ENCODE data around the gene PTDSS2. TPM values are rescaled to one million over a fixed set of nuclear protein-coding genes. Genes with fewer than 3 reads are reported as not detected.

Gene PTDSS2
- total and polyA plus RNA-seq, 9 of the 15 experiments (the other 6 are each of a cell fraction or from before 2014, with no cell fraction given), result 0.45 to 53.9 (median 17.2) TPM

DNA sequence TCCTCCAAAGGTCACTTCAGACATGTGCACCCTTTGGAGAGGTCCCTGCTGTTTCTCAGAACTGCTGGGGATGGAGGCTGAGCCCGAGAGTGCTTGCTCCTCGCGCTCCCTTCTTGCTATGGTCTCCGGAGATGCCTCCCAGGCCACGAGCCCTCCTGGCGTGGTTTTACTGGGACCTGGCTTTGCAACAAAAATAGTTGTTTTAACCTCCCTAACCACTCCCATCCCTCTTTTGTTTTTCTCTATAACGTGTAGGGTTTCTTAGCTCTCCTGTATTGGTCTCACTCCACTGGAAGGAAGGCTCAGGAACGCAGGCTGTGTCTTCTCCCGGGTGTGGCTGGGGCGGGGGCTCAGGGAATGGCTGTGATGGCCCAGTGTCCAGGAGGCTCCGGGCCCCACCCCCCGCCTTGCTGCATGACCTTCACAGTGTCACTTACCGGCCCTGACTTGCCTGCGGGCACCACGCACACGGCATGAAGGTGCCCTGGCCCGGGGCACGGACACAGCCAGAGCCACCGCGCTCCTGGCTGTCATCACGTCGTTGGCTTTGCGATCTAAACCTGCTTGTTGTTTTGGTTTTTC lies 5.6 kb downstream of the PTDSS2 start:
- peak overlapping the region in 1 of 2 experiments; percentile 76; a peak in 2 of 4 replicates for H3K9ac ChIP-seq (ENCODE audit: insufficient read depth in 1 of 2, low read depth in 2 of 2, low read length in 2 of 2)
- in situ Hi-C loops (cut with MboI), result no loop called here
- no peak for DNase-seq (ENCODE audit: extremely low read depth in 1 of 4, low spot score in 3 of 4)

DNA sequence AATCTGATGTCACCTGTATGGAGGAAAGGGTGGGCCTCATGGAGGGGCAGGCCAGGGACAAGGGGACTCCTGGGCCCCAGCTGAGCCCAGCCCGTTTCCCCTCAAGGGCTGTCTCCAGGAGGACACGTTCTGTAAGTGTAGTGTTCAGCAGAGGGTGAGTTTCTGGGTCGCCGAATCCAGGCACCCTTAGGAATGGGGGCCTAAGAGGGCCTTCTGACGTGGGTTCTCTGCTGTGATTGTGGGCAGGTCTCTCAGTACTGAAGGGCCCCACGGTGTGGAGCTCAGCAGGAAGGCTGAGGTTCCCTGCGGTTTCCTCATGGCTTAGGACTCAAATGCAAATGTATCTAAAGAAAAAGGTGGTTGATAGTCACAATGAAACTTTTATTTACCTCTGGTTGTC lies 6.5 kb downstream of the PTDSS2 start:
- ATAC-seq, result no peak
- no peak overlapping the region for H3K27ac ChIP-seq (ENCODE audit: extremely low read depth, low read depth, low read length)
- BruUV-seq (replicated peaks), result no TSS peak
- TF ChIP-seq, protein P1, sequence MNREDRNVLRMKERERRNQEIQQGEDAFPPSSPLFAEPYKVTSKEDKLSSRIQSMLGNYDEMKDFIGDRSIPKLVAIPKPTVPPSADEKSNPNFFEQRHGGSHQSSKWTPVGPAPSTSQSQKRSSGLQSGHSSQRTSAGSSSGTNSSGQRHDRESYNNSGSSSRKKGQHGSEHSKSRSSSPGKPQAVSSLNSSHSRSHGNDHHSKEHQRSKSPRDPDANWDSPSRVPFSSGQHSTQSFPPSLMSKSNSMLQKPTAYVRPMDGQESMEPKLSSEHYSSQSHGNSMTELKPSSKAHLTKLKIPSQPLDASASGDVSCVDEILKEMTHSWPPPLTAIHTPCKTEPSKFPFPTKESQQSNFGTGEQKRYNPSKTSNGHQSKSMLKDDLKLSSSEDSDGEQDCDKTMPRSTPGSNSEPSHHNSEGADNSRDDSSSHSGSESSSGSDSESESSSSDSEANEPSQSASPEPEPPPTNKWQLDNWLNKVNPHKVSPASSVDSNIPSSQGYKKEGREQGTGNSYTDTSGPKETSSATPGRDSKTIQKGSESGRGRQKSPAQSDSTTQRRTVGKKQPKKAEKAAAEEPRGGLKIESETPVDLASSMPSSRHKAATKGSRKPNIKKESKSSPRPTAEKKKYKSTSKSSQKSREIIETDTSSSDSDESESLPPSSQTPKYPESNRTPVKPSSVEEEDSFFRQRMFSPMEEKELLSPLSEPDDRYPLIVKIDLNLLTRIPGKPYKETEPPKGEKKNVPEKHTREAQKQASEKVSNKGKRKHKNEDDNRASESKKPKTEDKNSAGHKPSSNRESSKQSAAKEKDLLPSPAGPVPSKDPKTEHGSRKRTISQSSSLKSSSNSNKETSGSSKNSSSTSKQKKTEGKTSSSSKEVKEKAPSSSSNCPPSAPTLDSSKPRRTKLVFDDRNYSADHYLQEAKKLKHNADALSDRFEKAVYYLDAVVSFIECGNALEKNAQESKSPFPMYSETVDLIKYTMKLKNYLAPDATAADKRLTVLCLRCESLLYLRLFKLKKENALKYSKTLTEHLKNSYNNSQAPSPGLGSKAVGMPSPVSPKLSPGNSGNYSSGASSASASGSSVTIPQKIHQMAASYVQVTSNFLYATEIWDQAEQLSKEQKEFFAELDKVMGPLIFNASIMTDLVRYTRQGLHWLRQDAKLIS (CRISPR knock-in tag; IDR thresholded peaks at IDR 0.05), result no peak
- TF ChIP-seq, protein P2, sequence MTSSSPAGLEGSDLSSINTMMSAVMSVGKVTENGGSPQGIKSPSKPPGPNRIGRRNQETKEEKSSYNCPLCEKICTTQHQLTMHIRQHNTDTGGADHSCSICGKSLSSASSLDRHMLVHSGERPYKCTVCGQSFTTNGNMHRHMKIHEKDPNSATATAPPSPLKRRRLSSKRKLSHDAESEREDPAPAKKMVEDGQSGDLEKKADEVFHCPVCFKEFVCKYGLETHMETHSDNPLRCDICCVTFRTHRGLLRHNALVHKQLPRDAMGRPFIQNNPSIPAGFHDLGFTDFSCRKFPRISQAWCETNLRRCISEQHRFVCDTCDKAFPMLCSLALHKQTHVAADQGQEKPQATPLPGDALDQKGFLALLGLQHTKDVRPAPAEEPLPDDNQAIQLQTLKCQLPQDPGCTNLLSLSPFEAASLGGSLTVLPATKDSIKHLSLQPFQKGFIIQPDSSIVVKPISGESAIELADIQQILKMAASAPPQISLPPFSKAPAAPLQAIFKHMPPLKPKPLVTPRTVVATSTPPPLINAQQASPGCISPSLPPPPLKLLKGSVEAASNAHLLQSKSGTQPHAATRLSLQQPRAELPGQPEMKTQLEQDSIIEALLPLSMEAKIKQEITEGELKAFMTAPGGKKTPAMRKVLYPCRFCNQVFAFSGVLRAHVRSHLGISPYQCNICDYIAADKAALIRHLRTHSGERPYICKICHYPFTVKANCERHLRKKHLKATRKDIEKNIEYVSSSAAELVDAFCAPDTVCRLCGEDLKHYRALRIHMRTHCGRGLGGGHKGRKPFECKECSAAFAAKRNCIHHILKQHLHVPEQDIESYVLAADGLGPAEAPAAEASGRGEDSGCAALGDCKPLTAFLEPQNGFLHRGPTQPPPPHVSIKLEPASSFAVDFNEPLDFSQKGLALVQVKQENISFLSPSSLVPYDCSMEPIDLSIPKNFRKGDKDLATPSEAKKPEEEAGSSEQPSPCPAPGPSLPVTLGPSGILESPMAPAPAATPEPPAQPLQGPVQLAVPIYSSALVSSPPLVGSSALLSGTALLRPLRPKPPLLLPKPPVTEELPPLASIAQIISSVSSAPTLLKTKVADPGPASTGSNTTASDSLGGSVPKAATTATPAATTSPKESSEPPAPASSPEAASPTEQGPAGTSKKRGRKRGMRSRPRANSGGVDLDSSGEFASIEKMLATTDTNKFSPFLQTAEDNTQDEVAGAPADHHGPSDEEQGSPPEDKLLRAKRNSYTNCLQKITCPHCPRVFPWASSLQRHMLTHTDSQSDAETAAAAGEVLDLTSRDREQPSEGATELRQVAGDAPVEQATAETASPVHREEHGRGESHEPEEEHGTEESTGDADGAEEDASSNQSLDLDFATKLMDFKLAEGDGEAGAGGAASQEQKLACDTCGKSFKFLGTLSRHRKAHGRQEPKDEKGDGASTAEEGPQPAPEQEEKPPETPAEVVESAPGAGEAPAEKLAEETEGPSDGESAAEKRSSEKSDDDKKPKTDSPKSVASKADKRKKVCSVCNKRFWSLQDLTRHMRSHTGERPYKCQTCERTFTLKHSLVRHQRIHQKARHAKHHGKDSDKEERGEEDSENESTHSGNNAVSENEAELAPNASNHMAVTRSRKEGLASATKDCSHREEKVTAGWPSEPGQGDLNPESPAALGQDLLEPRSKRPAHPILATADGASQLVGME (CRISPR knock-in tag; IDR thresholded peaks at IDR 0.05), result no peak
- TF ChIP-seq PTTG1 (tag; IDR thresholded peaks at IDR 0.05; ENCODE audit: low read depth), result no peak

More for the DNA sequence above, 5.6 kb downstream of the PTDSS2 start:
- Histone ChIP-seq H3K9me3 (replicated peaks; ENCODE audit: control insufficient read depth, insufficient read depth, low read depth, low read length) (no peaks in the 10 kb centered on the region), H2AFZ (ENCODE audit: low read depth, low read length) (no peak overlapping the region), H3K27me3 (ENCODE audit: control insufficient read depth in 2 of 2, insufficient read depth in 2 of 2, low read length in 2 of 2) (no peaks in the 10 kb centered on the region), H4K20me1 (replicated peaks; ENCODE audit: control insufficient read depth, insufficient read depth, low read length) (peaks cover 7% of the 10 kb centered on the region; the same call in 1 of the 2 replicates), H3K9me1 (ENCODE audit: control insufficient read depth, insufficient read depth, low read length) (no peaks in the 10 kb centered on the region), H3K27ac (ENCODE audit: extremely low read depth, low read depth, low read length) (no peak overlapping the region), H3K4me2 (ENCODE audit: insufficient read depth, low read length) (no peak overlapping the region), H3K79me2 (ENCODE audit: control insufficient read depth, insufficient read depth, low read length) (peaks cover 91% of the 10 kb centered on the region), H3K4me3 (no peak overlapping the region), H3K36me3 (ENCODE audit: control insufficient read depth, insufficient read depth, low read length) (peaks cover 85% of the 10 kb centered on the region), H3K4me1 (replicated peaks in 1 of 2; ENCODE audit: control insufficient read depth in 2 of 2, insufficient read depth in 2 of 2, low read length in 2 of 2) (peaks cover 27 to 59% of the 10 kb centered on the region in 2 experiments)
- POLR2A ChIA-PET, result interaction anchor here (0.7 to 0.9 kb wide), 3 partner anchors 49 to 104 kb away, joined by 3 to 6 read pairs (median 3); no protein-coding TSS in a partner anchor
- FAIRE-seq (no peak), ATAC-seq (no peak)
- intact Hi-C loops (cut with micrococcal nuclease), result no loop called here
- CTCF ChIA-PET (ENCODE audit: low intra/inter-chr PET ratio), result no interaction called here
- TF ChIP-seq TEAD1 (CRISPR knock-in tag; IDR thresholded peaks at IDR 0.05) (no peak), KDM5B (IDR thresholded peaks at IDR 0.05; ENCODE audit: insufficient replicate concordance, low read depth, low read length) (no peak), POLR2G (IDR thresholded peaks at IDR 0.05; ENCODE audit: low read depth, low read length) (peak; percentile 31; the same call in 1 of the 2 replicates)
- WGBS (ENCODE audit: insufficient coverage, low coverage, missing lambda C conversion rate), result 87% methylated on average over 16 of the region's 23 CpGs
- no TSS peak for BruUV-seq (replicated peaks)

More for the DNA sequence above, 6.5 kb downstream of the PTDSS2 start:
- 80% methylated on average over 7 of the region's 7 CpGs for WGBS (ENCODE audit: insufficient coverage, low coverage, missing lambda C conversion rate)
- intact Hi-C loops (cut with micrococcal nuclease), result no loop called here
- POLR2A ChIA-PET, result interaction anchor here (0.9 kb wide), 1 partner anchor 48 kb away, joined by 6 read pairs; no protein-coding TSS in a partner anchor
- peaks cover 91% of the 10 kb centered on the region for H3K79me2 ChIP-seq (ENCODE audit: control insufficient read depth, insufficient read depth, low read length)
- in situ Hi-C loops (cut with MboI), result no loop called here
- DNase-seq (ENCODE audit: extremely low read depth in 1 of 4, low spot score in 3 of 4) (no peak), FAIRE-seq (no peak)
- H3K4me1 ChIP-seq (replicated peaks in 1 of 2; ENCODE audit: control insufficient read depth in 2 of 2, insufficient read depth in 2 of 2, low read length in 2 of 2), result peaks cover 28 to 59% of the 10 kb centered on the region in 2 experiments
- no peaks in the 10 kb centered on the region for H3K9me1 ChIP-seq (ENCODE audit: control insufficient read depth, insufficient read depth, low read length)
- no peaks in the 10 kb centered on the region for H3K27me3 ChIP-seq (ENCODE audit: control insufficient read depth in 2 of 2, insufficient read depth in 2 of 2, low read length in 2 of 2)
- peak overlapping the region in 1 of 2 experiments; percentile 77; a peak in 2 of 4 replicates for H3K9ac ChIP-seq (ENCODE audit: insufficient read depth in 1 of 2, low read depth in 2 of 2, low read length in 2 of 2)
- no peak overlapping the region for H3K4me2 ChIP-seq (ENCODE audit: insufficient read depth, low read length)
- no peak overlapping the region for H3K4me3 ChIP-seq
- peaks cover 10% of the 10 kb centered on the region; the same call in 1 of the 2 replicates for H4K20me1 ChIP-seq (replicated peaks; ENCODE audit: control insufficient read depth, insufficient read depth, low read length)
- no peak overlapping the region for H2AFZ ChIP-seq (ENCODE audit: low read depth, low read length)
- CTCF ChIA-PET (ENCODE audit: low intra/inter-chr PET ratio), result no interaction called here
- H3K36me3 ChIP-seq (ENCODE audit: control insufficient read depth, insufficient read depth, low read length), result peaks cover 86% of the 10 kb centered on the region
- H3K9me3 ChIP-seq (replicated peaks; ENCODE audit: control insufficient read depth, insufficient read depth, low read depth, low read length), result no peaks in the 10 kb centered on the region
